HCT116 (cell line): ENCODE data around the gene PRKACG.

Experiments used
- EZH2 ChIP-seq: fragments of 200-600 bp; sonication (generic); IDR thresholded peaks from 2 replicates; pipeline ENCODE4 v1.6.1; 2017; ENCODE audit warnings: antibody characterized with exemption, mixed run types
- JUND ChIP-seq: IDR thresholded peaks from 2 replicates; pipeline ENCODE4 v1.6.1; 2012
- POLR2A ChIP-seq: IDR thresholded peaks from 2 replicates; pipeline ENCODE4 v1.7.0; 2011; ENCODE audit warnings: borderline replicate concordance; ENCODE audit not compliant: insufficient read depth, insufficient read length; ENCODE audit errors: extremely low read depth
- POLR2AphosphoS5 ChIP-seq: IDR thresholded peaks from 2 replicates; pipeline ENCODE4 v1.6.1; 2011; ENCODE audit warnings: mild to moderate bottlenecking, low read depth, low read length, moderate library complexity
- YY1 ChIP-seq: IDR thresholded peaks from 2 replicates; pipeline ENCODE4 v1.6.1; 2011; ENCODE audit warnings: low read length, low read depth, moderate library complexity, mild to moderate bottlenecking; ENCODE audit not compliant: insufficient replicate concordance; ENCODE audit errors: extremely low read depth
- TF ChIP-seq, protein P1 (sequence below), 3 experiments: fragments of 200-600 bp in 1 of 3; sonication (generic) in 1 of 3; IDR thresholded peaks in 2 of 3; conservative IDR thresholded peaks in 1 of 3; 2 replicates each; pipeline ENCODE4 v1.5.1; 2012 to 2017; ENCODE audit warnings: low read depth in 2 of 3, low read length in 2 of 3, antibody characterized with exemption in 1 of 3, borderline replicate concordance in 1 of 3, control low read depth in 1 of 3, mild to moderate bottlenecking in 1 of 3, mixed read lengths in 1 of 3, mixed run types in 1 of 3, moderate library complexity in 1 of 3; ENCODE audit not compliant: insufficient read depth in 1 of 3
- TF ChIP-seq, protein P2 (sequence below): IDR thresholded peaks from 2 replicates; pipeline ENCODE4 v1.6.1; 2012

- TF ChIP-seq, protein P1, sequence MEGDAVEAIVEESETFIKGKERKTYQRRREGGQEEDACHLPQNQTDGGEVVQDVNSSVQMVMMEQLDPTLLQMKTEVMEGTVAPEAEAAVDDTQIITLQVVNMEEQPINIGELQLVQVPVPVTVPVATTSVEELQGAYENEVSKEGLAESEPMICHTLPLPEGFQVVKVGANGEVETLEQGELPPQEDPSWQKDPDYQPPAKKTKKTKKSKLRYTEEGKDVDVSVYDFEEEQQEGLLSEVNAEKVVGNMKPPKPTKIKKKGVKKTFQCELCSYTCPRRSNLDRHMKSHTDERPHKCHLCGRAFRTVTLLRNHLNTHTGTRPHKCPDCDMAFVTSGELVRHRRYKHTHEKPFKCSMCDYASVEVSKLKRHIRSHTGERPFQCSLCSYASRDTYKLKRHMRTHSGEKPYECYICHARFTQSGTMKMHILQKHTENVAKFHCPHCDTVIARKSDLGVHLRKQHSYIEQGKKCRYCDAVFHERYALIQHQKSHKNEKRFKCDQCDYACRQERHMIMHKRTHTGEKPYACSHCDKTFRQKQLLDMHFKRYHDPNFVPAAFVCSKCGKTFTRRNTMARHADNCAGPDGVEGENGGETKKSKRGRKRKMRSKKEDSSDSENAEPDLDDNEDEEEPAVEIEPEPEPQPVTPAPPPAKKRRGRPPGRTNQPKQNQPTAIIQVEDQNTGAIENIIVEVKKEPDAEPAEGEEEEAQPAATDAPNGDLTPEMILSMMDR (IDR thresholded peaks at IDR 0.05 in 2 of 3, conservative IDR thresholded peaks at IDR 0.05 in 1 of 3; ENCODE audit: borderline replicate concordance in 1 of 3, insufficient read depth in 1 of 3, low read depth in 2 of 3, low read length in 2 of 3) = no peak
- TF ChIP-seq POLR2AphosphoS5 (no peak), JUND (no peak), EZH2 (no peak), YY1 (no peak), POLR2A (no peak)
- TF ChIP-seq, protein P2, sequence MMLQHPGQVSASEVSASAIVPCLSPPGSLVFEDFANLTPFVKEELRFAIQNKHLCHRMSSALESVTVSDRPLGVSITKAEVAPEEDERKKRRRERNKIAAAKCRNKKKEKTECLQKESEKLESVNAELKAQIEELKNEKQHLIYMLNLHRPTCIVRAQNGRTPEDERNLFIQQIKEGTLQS = no peak
These were observed 1.1 kb downstream of the PRKACG start for GRCh38 chr9:69012696-69013381.
